GM12892 (cell line): ENCODE measurements around the gene SEC61A2.
"Not testable (repeated sequence)": the region's sequence is repeated elsewhere in the genome, so short reads cannot be mapped to it uniquely, and the experiment has no call there.

Source experiments
- POLR2AphosphoS5 ChIP-seq: IDR thresholded peaks from 2 replicates; pipeline ENCODE4 v1.6.1; 2011; ENCODE audit warnings: low read depth, low read length, control low read depth
- TAF1 ChIP-seq: IDR thresholded peaks from 2 replicates; pipeline ENCODE4 v1.6.1; 2011; ENCODE audit warnings: low read depth, mild to moderate bottlenecking, control low read depth, low read length, borderline replicate concordance

- not testable (repeated sequence) for TF ChIP-seq TAF1, POLR2AphosphoS5
Observed at GRCh38 chr10:12171512-12171911, 42.0 kb downstream of the SEC61A2 start.
